Vagina (tissue), 2 donors: ENCODE results near the gene ZNF385A. TPM values are rescaled to one million over a fixed set of nuclear protein-coding genes. Genes with fewer than 3 reads are reported as not detected.

ENCODE experiments used
- DNase-seq, 2 donors: peaks; one replicate each; pipeline ENCODE4 v3.0.0-alpha.2; 2017; ENCODE audit errors: extremely low spot score in 2 of 2
- H3K27ac ChIP-seq: fragments of 200-600 bp; sonication (generic); one replicate; pipeline ENCODE4 v1.5.1; 2019
- H3K27me3 ChIP-seq: fragments of 200-600 bp; sonication (generic); one replicate; pipeline ENCODE4 v1.5.1; 2019
- H3K36me3 ChIP-seq, 2 donors: fragments of 200-600 bp; sonication (generic); one replicate each; pipeline ENCODE4 v1.5.1; 2017 to 2019
- H3K4me1 ChIP-seq: fragments of 200-600 bp; sonication (generic); one replicate; pipeline ENCODE4 v1.5.1; 2019
- H3K4me3 ChIP-seq, 2 donors: fragments of 200-600 bp; sonication (generic); 1 replicate in 1 of 2; 2 replicates in 1 of 2; pipeline ENCODE4 v1.5.1; 2016 to 2019
- H3K9me3 ChIP-seq: fragments of 200-600 bp; sonication (generic); one replicate; pipeline ENCODE4 v1.5.1; 2019
- POLR2A ChIP-seq, 2 donors: fragments of 450-650 bp; IDR thresholded peaks; one replicate each; pipeline ENCODE4 v1.6.1; 2017; ENCODE audit warnings: antibody characterized with exemption in 2 of 2, mild to moderate bottlenecking in 2 of 2, moderate library complexity in 2 of 2
- POLR2AphosphoS5 ChIP-seq, 2 donors: sonication (generic); formaldehyde crosslinking; IDR thresholded peaks; one replicate each; pipeline ENCODE4 v1.9.0; 2017; ENCODE audit warnings: antibody characterized with exemption in 2 of 2, mild to moderate bottlenecking in 2 of 2, low read depth in 1 of 2; ENCODE audit not compliant: insufficient read depth in 1 of 2
- intact Hi-C: fragments of 100-400 bp; cut with DNase I; formaldehyde crosslinking; loops from one replicate; pipeline ENCODE4 v1.15.1; 2023
- total RNA-seq: library from RNA; depleted of rRNA; stranded (reverse); fragments of >200 nt; gene quantifications from one replicate; pipeline ENCODE4 v1.2.3, GENCODE V29; 2016
- TF ChIP-seq, protein P1 (sequence below), 3 experiments: fragments of 450-650 bp in 2 of 3; fragments of 200-600 bp in 1 of 3; sonication (generic) in 1 of 3; IDR thresholded peaks; one replicate each; pipeline ENCODE4 v1.5.1; 2017 to 2019; ENCODE audit warnings: antibody characterized with exemption in 3 of 3, mild to moderate bottlenecking in 2 of 3, moderate library complexity in 2 of 3

Gene ZNF385A
- total RNA-seq, 1 donor from 2014 or later = 38.8 TPM

DNA sequence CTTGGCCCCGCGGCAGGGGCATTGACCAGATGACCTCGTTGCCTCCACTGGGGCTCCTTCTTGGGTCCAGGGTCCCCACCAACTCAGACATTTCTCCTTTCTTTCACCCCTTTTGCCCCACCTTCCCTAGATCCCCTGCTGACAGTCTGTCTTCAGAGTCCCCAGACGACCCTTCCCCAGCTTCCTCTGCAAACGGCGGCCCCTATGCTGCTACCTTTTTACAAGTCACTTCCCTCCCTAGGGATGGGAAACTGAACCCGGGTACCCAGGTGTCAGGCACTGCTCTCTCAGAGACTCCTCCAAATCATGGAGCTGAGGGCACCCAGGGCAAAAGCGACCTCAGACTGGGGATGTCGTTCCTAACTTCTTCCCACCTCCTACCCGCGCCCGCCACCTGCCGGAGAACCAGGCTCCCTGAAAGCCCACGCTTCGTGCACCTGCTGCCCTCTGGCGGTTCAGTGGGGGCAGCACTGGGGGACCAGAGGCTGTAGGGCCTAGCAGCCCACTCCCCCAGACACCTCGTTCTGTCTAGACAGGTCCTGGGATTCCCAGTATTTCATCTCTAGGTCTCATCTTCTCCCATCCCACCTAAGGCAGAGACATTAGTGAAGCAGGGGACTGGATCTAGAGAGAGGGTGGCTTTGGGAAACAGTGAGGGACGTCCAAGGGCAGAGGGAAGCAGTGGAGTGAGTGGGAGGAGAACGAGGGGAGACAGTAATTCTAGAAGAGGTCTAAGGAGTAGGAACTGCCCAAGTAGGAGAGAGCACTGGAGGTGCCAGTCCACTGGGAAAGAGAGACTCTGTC lies 4.9 kb downstream of the ZNF385A start:
- Histone ChIP-seq H3K4me3 (peak overlapping the region; percentile 48 to 51), H3K4me1 (peaks cover 64% of the 10 kb centered on the region), H3K27ac (peak overlapping the region; percentile 93), H3K9me3 (no peaks in the 10 kb centered on the region), H3K36me3 (no peaks in the 10 kb centered on the region), H3K27me3 (no peaks in the 10 kb centered on the region)
- no peak for DNase-seq
- intact Hi-C loops = no loop called here
- TF ChIP-seq POLR2AphosphoS5 (IDR thresholded peaks at IDR 0.05; ENCODE audit: insufficient read depth in 1 of 2, low read depth in 1 of 2) (peak; percentile 53 to 66), POLR2A (IDR thresholded peaks at IDR 0.05) (no peak)
- TF ChIP-seq, protein P1, sequence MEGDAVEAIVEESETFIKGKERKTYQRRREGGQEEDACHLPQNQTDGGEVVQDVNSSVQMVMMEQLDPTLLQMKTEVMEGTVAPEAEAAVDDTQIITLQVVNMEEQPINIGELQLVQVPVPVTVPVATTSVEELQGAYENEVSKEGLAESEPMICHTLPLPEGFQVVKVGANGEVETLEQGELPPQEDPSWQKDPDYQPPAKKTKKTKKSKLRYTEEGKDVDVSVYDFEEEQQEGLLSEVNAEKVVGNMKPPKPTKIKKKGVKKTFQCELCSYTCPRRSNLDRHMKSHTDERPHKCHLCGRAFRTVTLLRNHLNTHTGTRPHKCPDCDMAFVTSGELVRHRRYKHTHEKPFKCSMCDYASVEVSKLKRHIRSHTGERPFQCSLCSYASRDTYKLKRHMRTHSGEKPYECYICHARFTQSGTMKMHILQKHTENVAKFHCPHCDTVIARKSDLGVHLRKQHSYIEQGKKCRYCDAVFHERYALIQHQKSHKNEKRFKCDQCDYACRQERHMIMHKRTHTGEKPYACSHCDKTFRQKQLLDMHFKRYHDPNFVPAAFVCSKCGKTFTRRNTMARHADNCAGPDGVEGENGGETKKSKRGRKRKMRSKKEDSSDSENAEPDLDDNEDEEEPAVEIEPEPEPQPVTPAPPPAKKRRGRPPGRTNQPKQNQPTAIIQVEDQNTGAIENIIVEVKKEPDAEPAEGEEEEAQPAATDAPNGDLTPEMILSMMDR (IDR thresholded peaks at IDR 0.05) = peak; percentile 99 to 100 (median 99)

DNA sequence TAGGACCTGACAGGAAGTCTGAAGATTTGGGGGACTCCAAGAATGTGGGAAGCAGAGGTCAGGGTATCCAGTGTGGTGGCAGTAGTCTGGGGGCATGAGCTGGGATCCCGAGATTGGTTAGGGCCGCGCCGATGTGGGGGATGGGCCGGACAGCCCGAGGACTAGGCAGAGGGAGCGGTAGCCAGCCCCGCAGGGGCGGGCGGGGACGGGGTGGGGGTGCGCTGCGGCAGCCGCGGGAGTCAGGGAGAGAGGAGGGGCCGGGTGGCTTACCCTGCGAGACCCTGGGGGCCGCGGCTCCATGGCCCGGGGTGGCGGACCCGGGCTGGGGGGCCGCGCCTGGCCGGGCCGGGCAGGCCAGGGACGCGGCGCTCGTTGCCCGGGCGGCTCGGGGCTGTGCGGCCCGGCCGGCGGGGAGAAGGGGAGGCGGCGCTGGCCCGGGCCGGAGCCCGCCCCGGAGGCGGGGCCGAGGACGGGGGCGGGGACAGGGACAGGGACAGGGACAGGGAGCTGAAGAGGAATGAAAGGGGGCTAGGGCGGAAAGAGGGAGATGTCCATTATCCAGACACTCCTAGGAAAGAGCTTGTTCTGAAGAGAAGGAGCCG lies 5.6 kb downstream of the ZNF385A start:
- no peak for DNase-seq
- peaks cover 65% of the 10 kb centered on the region for H3K4me1 ChIP-seq
- TF ChIP-seq POLR2AphosphoS5 (IDR thresholded peaks at IDR 0.05; ENCODE audit: insufficient read depth in 1 of 2, low read depth in 1 of 2) (no peak), POLR2A (IDR thresholded peaks at IDR 0.05) (peak in 1 of 2 donors; percentile 31)
- TF ChIP-seq, protein P1 (IDR thresholded peaks at IDR 0.05) = no peak
- no peaks in the 10 kb centered on the region for H3K36me3 ChIP-seq
- intact Hi-C loops = no loop called here
- no peaks in the 10 kb centered on the region for H3K27me3 ChIP-seq
- peak overlapping the region; percentile 93 for H3K27ac ChIP-seq
- H3K9me3 ChIP-seq = no peaks in the 10 kb centered on the region
- peak overlapping the region; percentile 48 to 51 for H3K4me3 ChIP-seq

DNA sequence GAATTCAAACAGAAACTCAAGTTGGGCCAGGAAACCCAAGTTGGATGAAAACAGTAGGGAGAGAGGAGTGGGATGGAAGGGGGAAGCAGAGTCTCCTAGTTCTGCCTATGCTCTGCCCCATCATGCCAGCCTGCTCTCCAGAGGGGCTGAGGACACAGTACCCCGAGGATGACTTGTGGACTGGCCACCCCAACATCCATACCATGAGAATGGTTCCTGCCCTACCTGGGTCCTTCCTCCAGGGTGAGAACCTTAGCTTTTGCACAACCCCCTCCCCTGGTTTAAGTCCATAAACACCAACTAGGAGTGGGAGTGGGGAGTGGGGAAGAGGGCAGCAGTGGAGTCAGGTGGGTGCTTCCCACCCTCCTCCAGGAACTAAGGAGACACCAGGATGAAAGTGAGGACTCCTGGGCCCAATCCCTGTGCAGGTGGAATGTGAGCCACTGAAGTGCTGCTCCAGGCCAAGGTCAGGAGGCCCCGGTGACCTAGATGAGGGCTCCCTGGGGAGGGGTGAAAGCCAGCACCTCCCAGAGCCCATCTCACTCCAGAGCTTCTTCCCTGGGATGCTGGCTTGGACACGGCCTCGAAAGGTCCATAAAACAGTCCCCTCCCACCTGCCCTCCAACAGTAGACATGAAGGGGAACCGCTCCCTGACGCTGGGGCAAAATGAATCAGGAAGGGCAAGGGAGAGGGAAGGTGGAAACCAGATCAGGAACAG lies 6.6 kb downstream of the ZNF385A start:
- DNase-seq = no peak
- H3K27me3 ChIP-seq = no peaks in the 10 kb centered on the region
- no peaks in the 10 kb centered on the region for H3K9me3 ChIP-seq
- peak overlapping the region; percentile 93 for H3K27ac ChIP-seq
- H3K4me3 ChIP-seq = peak overlapping the region; percentile 48 to 51
- H3K4me1 ChIP-seq = peaks cover 70% of the 10 kb centered on the region
- TF ChIP-seq POLR2AphosphoS5 (IDR thresholded peaks at IDR 0.05; ENCODE audit: insufficient read depth in 1 of 2, low read depth in 1 of 2) (no peak), POLR2A (IDR thresholded peaks at IDR 0.05) (no peak)
- TF ChIP-seq, protein P1 (IDR thresholded peaks at IDR 0.05) = no peak
- no peaks in the 10 kb centered on the region for H3K36me3 ChIP-seq
- intact Hi-C loops = no loop called here

DNA sequence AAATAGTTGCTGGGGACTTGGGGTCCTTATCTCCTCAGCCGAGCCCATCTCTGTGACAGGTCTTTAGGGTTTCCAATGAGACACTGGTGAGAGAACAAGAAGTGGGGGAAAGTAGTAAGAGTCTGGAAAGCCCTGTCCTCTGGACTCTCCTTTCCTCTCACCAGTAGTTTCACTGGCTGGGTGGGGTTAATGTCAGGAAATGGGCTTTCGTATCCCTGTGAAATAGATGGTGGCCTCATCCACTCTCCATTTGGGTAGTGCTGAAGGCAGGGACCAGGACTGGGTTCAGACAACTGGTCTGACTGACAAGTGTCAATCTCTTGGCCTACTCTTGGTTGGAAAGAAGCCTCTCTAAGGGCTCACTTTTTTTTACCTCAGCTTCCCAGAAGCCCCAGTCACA lies 7.5 kb downstream of the ZNF385A start:
- H3K4me3 ChIP-seq = no peak overlapping the region
- TF ChIP-seq POLR2AphosphoS5 (IDR thresholded peaks at IDR 0.05; ENCODE audit: insufficient read depth in 1 of 2, low read depth in 1 of 2) (no peak), POLR2A (IDR thresholded peaks at IDR 0.05) (no peak)
- TF ChIP-seq, protein P1 (IDR thresholded peaks at IDR 0.05) = no peak
- H3K27me3 ChIP-seq = no peaks in the 10 kb centered on the region
- H3K9me3 ChIP-seq = no peaks in the 10 kb centered on the region
- peaks cover 67% of the 10 kb centered on the region for H3K4me1 ChIP-seq
- peak overlapping the region; percentile 93 for H3K27ac ChIP-seq
- intact Hi-C loops = no loop called here
- DNase-seq = no peak
- no peaks in the 10 kb centered on the region for H3K36me3 ChIP-seq
